Measurements from ENCODE around the gene GPR37. TPM values are rescaled to one million over a fixed set of nuclear protein-coding genes. Genes with fewer than 3 reads are reported as not detected.

Gene GPR37
- total RNA-seq, 4 donors from 2014 or later: 2.5 to 14.7 (median 11.2) TPM

- no peak overlapping the region for H3K4me3 ChIP-seq
- TF ChIP-seq POLR2AphosphoS5 (IDR thresholded peaks at IDR 0.05): no peak
- peak; percentile 51 to 83 (median 66) for TF ChIP-seq CTCF (IDR thresholded peaks at IDR 0.05)
- no peaks in the 10 kb centered on the region for H3K36me3 ChIP-seq
- peak; percentile 57 for ATAC-seq
- H3K27me3 ChIP-seq: no peaks in the 10 kb centered on the region
- no peak overlapping the region for H3K27ac ChIP-seq
- no peaks in the 10 kb centered on the region for H3K4me1 ChIP-seq
- no peaks in the 10 kb centered on the region for H3K9me3 ChIP-seq
- 42 to 47% methylated on average over 8 of the region's 9 CpGs for WGBS, 2 donors (ENCODE audit: low coverage in 1 of 2)
Observed at GRCh38 chr7:124784879-124785818, 19.6 kb upstream of the GPR37 start.

- no peaks in the 10 kb centered on the region for H3K27me3 ChIP-seq
- H3K27ac ChIP-seq: no peak overlapping the region
- TF ChIP-seq CTCF (IDR thresholded peaks at IDR 0.05) (no peak), EP300 (IDR thresholded peaks at IDR 0.05) (no peak), POLR2AphosphoS5 (IDR thresholded peaks at IDR 0.05) (no peak), POLR2A (IDR thresholded peaks at IDR 0.05) (no peak)
- no peak overlapping the region for H3K4me3 ChIP-seq
- H3K9me3 ChIP-seq: no peaks in the 10 kb centered on the region
- no peak for ATAC-seq
- H3K4me1 ChIP-seq: no peaks in the 10 kb centered on the region
- WGBS, 2 donors (ENCODE audit: low coverage in 1 of 2): 81 to 90% methylated on average over 5 of the region's 5 CpGs
- no peaks in the 10 kb centered on the region for H3K36me3 ChIP-seq
Observed at GRCh38 chr7:124783271-124783670, 17.7 kb upstream of the GPR37 start.

GRCh38 chr7:124781907-124782734 lies 16.5 kb upstream of the GPR37 start:
- no peak for ATAC-seq

GRCh38 chr7:124781418-124781817 lies 15.8 kb upstream of the GPR37 start:
- H3K27ac ChIP-seq: no peak overlapping the region
- no peaks in the 10 kb centered on the region for H3K36me3 ChIP-seq
- H3K27me3 ChIP-seq: no peaks in the 10 kb centered on the region
- TF ChIP-seq POLR2A (IDR thresholded peaks at IDR 0.05) (no peak), EP300 (IDR thresholded peaks at IDR 0.05) (no peak), CTCF (IDR thresholded peaks at IDR 0.05) (no peak), POLR2AphosphoS5 (IDR thresholded peaks at IDR 0.05) (no peak)
- no peaks in the 10 kb centered on the region for H3K9me3 ChIP-seq
- 95 to 100% methylated on average over 1 to 2 of the region's 2 CpGs for WGBS, 2 donors (ENCODE audit: low coverage in 1 of 2)
- H3K4me1 ChIP-seq: no peaks in the 10 kb centered on the region
- no peak for ATAC-seq
- no peak overlapping the region for H3K4me3 ChIP-seq

More at GRCh38 chr7:124781907-124782734, 16.5 kb upstream of the GPR37 start:
- Histone ChIP-seq H3K27ac (no peak overlapping the region), H3K36me3 (no peaks in the 10 kb centered on the region), H3K4me1 (no peaks in the 10 kb centered on the region), H3K4me3 (no peak overlapping the region), H3K9me3 (no peaks in the 10 kb centered on the region), H3K27me3 (no peaks in the 10 kb centered on the region)
- TF ChIP-seq CTCF (IDR thresholded peaks at IDR 0.05): no peak
- WGBS, 2 donors (ENCODE audit: low coverage in 1 of 2): 33 to 79% methylated on average over 4 to 12 of the region's 12 CpGs

Measured in gastroesophageal sphincter (tissue), 4 donors.